GM12864 (cell line): ENCODE data around the gene GGNBP2.

ENCODE experiments used
- DNase-seq: peaks from one replicate; pipeline ENCODE4 v3.0.0-alpha.2; 2011; ENCODE audit warnings: low read depth
- H3K4me3 ChIP-seq: 2 replicates; pipeline ENCODE4 v1.5.1; 2011; ENCODE audit warnings: mild to moderate bottlenecking, low read depth, low read length, control low read depth
- CTCF ChIP-seq: IDR thresholded peaks from 2 replicates; pipeline ENCODE4 v1.5.1; 2011; ENCODE audit warnings: low read depth, mild to moderate bottlenecking, moderate library complexity, low read length, control low read depth, inconsistent platforms; ENCODE audit errors: missing control alignments

GGNBP2 gene

GRCh38 chr17:36609498-36609862 lies 64.8 kb downstream of the GGNBP2 start:
- H3K4me3 ChIP-seq: no peak overlapping the region
- DNase-seq: no peak
- no peak for TF ChIP-seq CTCF

- no peak for TF ChIP-seq CTCF
- no peak for DNase-seq
- no peak overlapping the region for H3K4me3 ChIP-seq
Measured at GRCh38 chr17:36610474-36610873, 65.8 kb downstream of the GGNBP2 start.

- DNase-seq: no peak
- no peak for TF ChIP-seq CTCF
- no peak overlapping the region for H3K4me3 ChIP-seq
Measured at GRCh38 chr17:36611345-36612072, 66.8 kb downstream of the GGNBP2 start.

- no peak for DNase-seq
- TF ChIP-seq CTCF: no peak
- H3K4me3 ChIP-seq: no peak overlapping the region
Measured at GRCh38 chr17:36612323-36612722, 67.6 kb downstream of the GGNBP2 start.

- no peak for TF ChIP-seq CTCF
- DNase-seq: no peak
Measured at GRCh38 chr17:36613155-36613554, 68.4 kb downstream of the GGNBP2 start.

GRCh38 chr17:36614081-36614480 lies 69.4 kb downstream of the GGNBP2 start:
- no peak for TF ChIP-seq CTCF
- H3K4me3 ChIP-seq: no peak overlapping the region
- DNase-seq: no peak

More at GRCh38 chr17:36613155-36613554, 68.4 kb downstream of the GGNBP2 start:
- no peak overlapping the region for H3K4me3 ChIP-seq

GRCh38 chr17:36614933-36615332 lies 70.2 kb downstream of the GGNBP2 start:
- H3K4me3 ChIP-seq: no peak overlapping the region
- DNase-seq: no peak
- TF ChIP-seq CTCF: no peak
